PFSK-1 (cell line): ENCODE measurements around the gene SERINC3.

Experiments used
- FOXP2 ChIP-seq: optimal IDR thresholded peaks from 2 replicates; pipeline ENCODE3; 2011; ENCODE audit warnings: borderline replicate concordance, control low read depth, inconsistent platforms; ENCODE audit not compliant: insufficient read depth; ENCODE audit errors: extremely low read length, extremely low read depth
- POLR2AphosphoS5 ChIP-seq: IDR thresholded peaks from 2 replicates; pipeline ENCODE4 v1.6.1; 2012; ENCODE audit warnings: low read depth, mild to moderate bottlenecking, control low read depth, low read length, moderate library complexity
- REST ChIP-seq, 2 experiments: IDR thresholded peaks; 2 replicates each; pipeline versions ENCODE4 v1.6.1 to v1.8.0; 2011 to 2012; ENCODE audit warnings: low read depth in 2 of 2, low read length in 2 of 2, control low read depth in 1 of 2, inconsistent platforms in 1 of 2, mild to moderate bottlenecking in 1 of 2, moderate library complexity in 1 of 2; ENCODE audit not compliant: insufficient read depth in 1 of 2
- SIN3A ChIP-seq: IDR thresholded peaks from 2 replicates; pipeline ENCODE4 v1.6.1; 2012; ENCODE audit warnings: mild to moderate bottlenecking, low read length, moderate library complexity, borderline replicate concordance; ENCODE audit not compliant: insufficient read depth
- TAF1 ChIP-seq: IDR thresholded peaks from 2 replicates; pipeline ENCODE4 v1.6.1; 2012; ENCODE audit warnings: low read length, control low read depth, borderline replicate concordance; ENCODE audit not compliant: insufficient read depth

The SERINC3 gene

GRCh38 chr20:44475372-44475693, 46.5 kb downstream of the SERINC3 start:
- TF ChIP-seq REST (IDR thresholded peaks at IDR 0.05; ENCODE audit: insufficient read depth in 1 of 2, low read depth in 2 of 2, low read length in 2 of 2): no peak
- no peak for TF ChIP-seq POLR2AphosphoS5
- TF ChIP-seq SIN3A: no peak
- no peak for TF ChIP-seq FOXP2
- no peak for TF ChIP-seq TAF1

DNA sequence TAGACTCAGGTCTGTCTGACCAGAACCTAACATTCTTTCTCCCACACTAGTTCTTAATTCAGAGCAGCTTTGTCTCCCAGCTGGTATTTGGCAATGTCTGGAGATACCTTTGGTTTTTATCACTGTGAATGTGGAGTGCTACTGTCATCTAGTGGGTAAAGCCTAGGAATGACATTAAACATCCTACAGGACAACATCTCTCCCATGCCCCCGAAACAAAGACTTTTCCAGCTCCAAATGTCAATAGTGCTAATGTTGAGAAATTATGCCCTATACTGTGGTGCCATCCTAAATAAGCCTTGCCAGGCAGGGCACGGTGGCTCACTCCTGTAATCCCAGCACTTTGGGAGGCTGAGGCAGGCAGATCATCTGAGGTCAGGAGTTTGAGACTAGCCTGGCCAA, 50.4 kb downstream of the SERINC3 start:
- no peak for TF ChIP-seq REST (IDR thresholded peaks at IDR 0.05; ENCODE audit: insufficient read depth in 1 of 2, low read depth in 2 of 2, low read length in 2 of 2)
- TF ChIP-seq TAF1: no peak
- no peak for TF ChIP-seq FOXP2
- no peak for TF ChIP-seq POLR2AphosphoS5

DNA sequence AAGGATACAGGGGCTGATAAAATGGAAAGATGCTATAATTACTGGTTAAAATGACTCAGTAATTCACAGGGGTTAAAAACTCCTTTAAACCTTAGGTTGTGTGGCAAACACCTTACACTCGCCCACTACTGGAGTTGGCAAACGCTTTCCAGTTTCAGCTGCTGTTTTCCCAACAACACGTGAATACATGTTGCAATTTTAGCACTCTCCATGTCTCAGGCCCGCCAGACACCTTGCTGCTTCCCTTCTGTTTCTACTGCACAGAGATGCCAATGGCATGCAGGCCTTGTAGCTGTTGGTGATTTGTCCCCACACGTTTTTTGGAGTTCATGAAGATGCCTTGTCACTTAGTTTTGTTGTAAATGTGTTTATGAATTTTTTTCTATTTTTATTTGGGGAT, 51.5 kb downstream of the SERINC3 start:
- TF ChIP-seq REST (IDR thresholded peaks at IDR 0.05; ENCODE audit: insufficient read depth in 1 of 2, low read depth in 2 of 2, low read length in 2 of 2): no peak
- TF ChIP-seq POLR2AphosphoS5: no peak
- TF ChIP-seq SIN3A: no peak
- no peak for TF ChIP-seq TAF1
- TF ChIP-seq FOXP2: no peak

DNA sequence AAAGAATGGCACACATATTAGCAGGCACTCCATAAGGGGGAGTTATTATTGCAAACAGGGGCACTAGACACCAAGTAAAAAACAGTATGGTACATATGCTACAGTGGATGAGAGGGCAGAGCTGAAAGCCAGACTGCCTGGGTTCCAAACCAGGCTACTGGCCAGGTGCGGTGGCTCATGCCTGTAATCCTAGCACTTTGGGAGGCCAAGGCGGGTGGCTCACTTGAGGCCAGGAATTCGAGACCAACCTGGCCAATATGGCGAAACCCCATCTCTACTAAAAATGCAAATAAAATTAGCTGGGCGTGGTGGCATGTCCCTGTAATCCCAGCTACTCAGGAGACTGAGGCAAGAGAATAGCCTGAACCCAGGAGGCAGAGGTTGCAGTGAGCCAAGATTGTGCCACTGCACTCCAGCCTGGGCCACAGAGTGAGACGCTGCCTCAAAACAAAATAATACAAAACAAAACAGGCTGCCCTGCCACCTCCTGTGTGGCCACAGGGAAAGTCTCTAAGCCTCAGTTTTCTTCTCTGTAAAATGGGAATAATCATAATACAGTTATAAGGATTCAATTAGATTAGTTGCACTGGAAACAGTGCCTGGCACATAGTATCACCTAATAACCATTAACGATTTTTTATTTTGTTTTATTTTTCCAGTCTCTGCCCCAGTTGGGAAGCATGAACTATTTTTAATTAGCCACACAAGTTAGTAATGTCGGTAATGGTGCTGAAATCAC, 53.7 kb downstream of the SERINC3 start:
- TF ChIP-seq FOXP2 (no peak), POLR2AphosphoS5 (no peak), REST (IDR thresholded peaks at IDR 0.05; ENCODE audit: insufficient read depth in 1 of 2, low read depth in 2 of 2, low read length in 2 of 2) (no peak), SIN3A (no peak), TAF1 (no peak)

- TF ChIP-seq REST (IDR thresholded peaks at IDR 0.05; ENCODE audit: insufficient read depth in 1 of 2, low read depth in 2 of 2, low read length in 2 of 2) (no peak), SIN3A (no peak), TAF1 (no peak), POLR2AphosphoS5 (no peak), FOXP2 (no peak)
These were observed 54.5 kb downstream of the SERINC3 start for GRCh38 chr20:44467289-44467883.
